Measurements from ENCODE around the gene ALB.

Gene ALB

GRCh38 chr4:73429826-73430587 lies 25.9 kb downstream of the ALB start:
- no peak overlapping the region for H3K4me3 Mint-ChIP-seq
- no peak for TF ChIP-seq CTCF (IDR thresholded peaks at IDR 0.05; ENCODE audit: unreplicated experiment in 3 of 3)
- H3K9me3 Mint-ChIP-seq, result no peaks in the 10 kb centered on the region
- no peaks in the 10 kb centered on the region for H3K27me3 Mint-ChIP-seq (ENCODE audit: low read depth)
- H3K27ac Mint-ChIP-seq, result no peak overlapping the region
- no peaks in the 10 kb centered on the region for H3K4me1 Mint-ChIP-seq
- no peaks in the 10 kb centered on the region for H3K36me3 Mint-ChIP-seq (ENCODE audit: low read depth)

- Mint-ChIP-seq H3K27ac (no peak overlapping the region), H3K4me1 (no peaks in the 10 kb centered on the region), H3K36me3 (ENCODE audit: low read depth) (no peaks in the 10 kb centered on the region), H3K4me3 (no peak overlapping the region), H3K27me3 (ENCODE audit: low read depth) (no peaks in the 10 kb centered on the region), H3K9me3 (no peaks in the 10 kb centered on the region)
- TF ChIP-seq CTCF (IDR thresholded peaks at IDR 0.05; ENCODE audit: unreplicated experiment in 3 of 3), result no peak
These were observed 27.7 kb downstream of the ALB start for GRCh38 chr4:73431813-73432168.

- Mint-ChIP-seq H3K27me3 (ENCODE audit: low read depth) (no peaks in the 10 kb centered on the region), H3K9me3 (no peaks in the 10 kb centered on the region), H3K4me1 (no peaks in the 10 kb centered on the region), H3K27ac (peak overlapping the region in 1 of 3 experiments; percentile 10), H3K36me3 (ENCODE audit: low read depth) (no peaks in the 10 kb centered on the region), H3K4me3 (no peak overlapping the region)
- TF ChIP-seq CTCF (IDR thresholded peaks at IDR 0.05; ENCODE audit: unreplicated experiment in 3 of 3), result no peak
These were observed 28.3 kb downstream of the ALB start for GRCh38 chr4:73432169-73433000.

- TF ChIP-seq CTCF (IDR thresholded peaks at IDR 0.05; ENCODE audit: unreplicated experiment in 3 of 3), result no peak
- no peaks in the 10 kb centered on the region for H3K9me3 Mint-ChIP-seq
- no peak overlapping the region for H3K4me3 Mint-ChIP-seq
- no peaks in the 10 kb centered on the region for H3K4me1 Mint-ChIP-seq
- H3K27me3 Mint-ChIP-seq (ENCODE audit: low read depth), result no peaks in the 10 kb centered on the region
- H3K36me3 Mint-ChIP-seq (ENCODE audit: low read depth), result no peaks in the 10 kb centered on the region
- H3K27ac Mint-ChIP-seq, result peak overlapping the region in 1 of 3 experiments; percentile 10
These were observed 29.1 kb downstream of the ALB start for GRCh38 chr4:73433140-73433539.

GRCh38 chr4:73434311-73434710 lies 30.2 kb downstream of the ALB start:
- Mint-ChIP-seq H3K27ac (peak overlapping the region in 1 of 3 experiments; percentile 52), H3K4me3 (no peak overlapping the region), H3K27me3 (ENCODE audit: low read depth) (no peaks in the 10 kb centered on the region), H3K4me1 (no peaks in the 10 kb centered on the region), H3K9me3 (no peaks in the 10 kb centered on the region), H3K36me3 (ENCODE audit: low read depth) (no peaks in the 10 kb centered on the region)
- peak; percentile 23 to 40 (median 33) for TF ChIP-seq CTCF (IDR thresholded peaks at IDR 0.05; ENCODE audit: unreplicated experiment in 3 of 3)
